Right hindlimb (tissue), 1 donor: Measurements from ENCODE around the gene SLC12A7.

Source experiments
- DNase-seq: peaks from one replicate; pipeline ENCODE4 v3.0.0-alpha.2; 2018

SLC12A7 gene

DNA sequence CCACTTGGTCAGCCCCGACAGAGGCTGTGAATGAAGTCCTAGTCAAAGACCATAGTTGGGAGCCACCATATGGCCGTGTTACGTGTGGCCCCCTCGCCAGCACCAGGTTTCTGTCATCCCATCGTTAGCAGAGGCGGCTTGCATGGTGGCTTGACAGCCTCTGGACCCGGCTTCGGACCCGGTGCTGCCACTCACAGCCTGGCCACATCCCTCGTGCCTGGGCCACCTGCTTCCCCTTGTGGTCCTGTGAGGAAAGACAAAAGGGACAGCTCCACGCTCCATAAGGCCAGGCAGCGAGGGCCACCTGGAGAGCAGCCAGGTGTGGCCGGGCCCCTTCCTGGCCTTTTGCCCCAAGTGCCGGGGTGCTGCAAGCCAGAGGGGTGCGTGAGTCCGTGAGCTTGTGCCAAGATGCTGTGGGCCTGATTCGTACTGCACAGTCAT, 97.1 kb downstream of the SLC12A7 start:
- DNase-seq = no peak

DNA sequence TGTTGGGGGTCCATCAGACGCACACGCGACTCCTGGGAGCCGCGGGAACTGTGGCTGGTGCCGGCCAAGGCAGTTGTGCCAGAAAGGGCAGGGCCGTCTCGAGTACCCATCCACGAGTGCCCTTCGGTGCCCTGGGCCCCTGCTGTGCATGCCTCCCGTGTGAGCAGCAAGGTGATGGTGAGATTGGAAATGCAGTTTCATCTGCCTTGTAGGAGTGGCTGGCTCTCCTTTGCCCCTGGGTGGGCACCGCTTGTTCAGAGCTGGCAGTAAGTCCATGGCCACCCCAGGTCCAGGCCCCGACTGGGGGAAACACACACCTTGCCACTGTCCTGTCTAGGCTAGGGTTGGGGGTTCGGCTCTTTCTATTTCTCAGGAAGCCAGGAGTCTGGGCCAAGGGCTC, 97.5 kb downstream of the SLC12A7 start:
- DNase-seq = no peak

DNA sequence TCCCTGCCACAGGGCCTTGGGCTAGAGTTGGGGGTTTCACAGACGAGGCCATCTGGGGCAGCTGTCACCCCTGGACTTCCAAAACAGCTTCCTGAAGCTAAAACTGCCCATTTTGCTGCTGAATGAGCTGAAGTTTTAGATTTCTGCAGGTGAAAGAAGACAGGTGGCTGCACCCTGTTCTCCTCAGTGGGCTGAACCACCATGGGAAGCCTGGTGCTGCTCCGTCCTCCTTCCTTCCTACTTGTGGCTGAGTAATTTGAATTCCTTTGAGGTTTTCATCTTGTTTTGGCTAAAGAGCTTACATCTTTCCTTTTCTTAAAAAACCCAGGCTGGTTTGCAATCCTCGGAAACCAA, 97.9 kb downstream of the SLC12A7 start:
- no peak for DNase-seq

DNA sequence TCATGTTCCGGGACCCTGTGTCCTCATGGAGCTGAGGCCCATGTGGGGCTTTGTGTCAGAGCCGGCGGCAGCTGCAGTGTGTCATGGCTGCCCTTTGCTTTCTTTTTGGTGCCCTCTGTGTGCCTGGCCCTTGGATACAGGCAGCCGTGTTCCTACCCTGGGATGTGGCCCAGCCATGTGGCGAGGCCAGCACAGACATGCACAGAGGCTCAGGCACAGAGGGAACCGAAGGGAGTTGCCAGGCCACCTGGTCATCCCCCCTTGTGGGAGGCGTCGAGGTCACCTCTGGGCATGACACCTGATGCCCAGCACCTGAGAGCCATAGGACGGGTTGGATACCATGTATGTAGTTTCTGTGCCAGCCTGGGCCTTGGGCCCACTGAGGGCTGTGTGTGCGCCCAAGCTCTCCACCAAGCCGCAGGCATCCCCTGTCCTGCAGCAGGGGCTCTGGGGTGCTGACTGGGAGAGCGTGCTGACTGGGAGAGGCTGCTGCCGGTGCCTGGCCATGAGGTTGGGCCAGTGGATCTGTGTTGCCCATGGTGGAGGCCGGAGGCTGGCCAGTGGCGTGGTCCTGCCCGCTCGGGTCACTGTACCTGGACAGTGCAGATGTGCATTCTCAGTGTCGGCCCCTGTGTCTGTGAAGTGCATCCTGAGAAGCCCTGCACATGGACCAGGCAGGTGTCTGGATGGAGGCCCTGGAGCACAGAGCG, 98.5 kb downstream of the SLC12A7 start:
- DNase-seq = no peak

DNA sequence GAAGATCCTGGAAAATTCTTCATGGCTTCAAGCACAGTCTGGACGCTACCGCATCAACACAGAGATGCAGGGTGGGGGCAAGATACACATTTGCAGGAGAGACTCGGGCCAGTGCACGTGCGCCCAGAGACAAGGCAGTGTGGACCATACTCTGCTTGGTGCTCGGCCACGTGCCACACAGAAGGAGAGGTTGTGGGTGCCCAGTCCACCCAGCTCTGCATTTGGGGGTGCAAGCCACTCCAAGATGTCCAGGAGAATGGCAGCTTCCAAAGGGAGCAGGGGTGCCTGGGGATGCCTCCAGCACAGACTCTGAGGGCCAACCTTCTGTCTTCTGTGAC, 99.0 kb downstream of the SLC12A7 start:
- no peak for DNase-seq

DNA sequence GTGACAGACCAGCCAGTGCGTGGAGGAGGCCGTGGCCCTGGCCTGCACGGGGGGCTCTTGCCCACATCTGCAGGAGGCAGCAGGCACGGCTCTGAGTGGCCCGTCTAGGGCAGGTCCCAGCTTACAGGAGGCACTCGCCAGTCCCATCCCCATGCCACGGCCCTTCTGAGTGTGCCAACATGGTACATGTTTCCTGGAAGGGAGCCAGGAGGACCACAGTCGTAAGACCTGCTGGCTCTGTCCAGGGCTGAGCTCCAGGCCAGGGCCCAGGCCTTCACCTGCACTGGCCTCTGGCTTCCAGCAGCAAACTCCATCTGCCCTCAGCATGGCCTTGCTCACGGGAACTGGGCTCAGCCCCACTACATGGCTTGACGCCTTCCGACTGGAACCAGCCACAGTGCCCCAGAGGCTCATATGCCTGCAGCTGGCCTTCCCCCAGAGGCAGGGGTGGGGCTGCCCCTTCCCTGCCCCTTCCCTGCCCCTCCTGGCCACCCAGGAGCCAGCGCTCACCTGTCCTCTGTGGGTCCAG, 99.5 kb downstream of the SLC12A7 start:
- no peak for DNase-seq

DNA sequence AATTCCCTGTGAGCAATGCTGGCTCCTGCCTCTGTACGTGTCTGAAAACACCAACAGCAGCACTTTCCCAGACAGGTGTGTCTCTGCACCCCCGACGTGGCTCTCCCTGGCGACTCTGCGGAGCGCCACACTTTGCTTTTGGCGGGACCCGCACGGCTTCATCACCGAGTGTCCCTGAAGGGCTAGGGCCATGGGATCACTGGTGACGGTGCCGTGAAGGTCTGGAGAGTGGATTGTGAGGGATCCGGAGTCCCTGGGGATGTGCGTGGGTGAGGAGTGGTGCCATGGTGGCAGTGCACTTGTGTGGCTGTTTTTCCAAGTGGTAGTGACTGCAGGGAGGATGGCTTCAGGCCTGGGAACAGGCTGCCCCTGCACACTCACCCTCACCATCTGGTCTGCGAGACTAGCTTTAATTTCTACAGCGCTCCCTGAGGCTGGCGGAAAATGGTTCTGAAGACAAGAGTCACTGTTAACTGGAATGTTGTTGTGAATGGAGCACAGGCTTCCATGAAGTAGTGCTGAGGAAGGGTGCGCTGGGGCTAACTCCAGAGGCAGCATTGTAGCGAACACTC, 100.0 kb downstream of the SLC12A7 start:
- DNase-seq = no peak

DNA sequence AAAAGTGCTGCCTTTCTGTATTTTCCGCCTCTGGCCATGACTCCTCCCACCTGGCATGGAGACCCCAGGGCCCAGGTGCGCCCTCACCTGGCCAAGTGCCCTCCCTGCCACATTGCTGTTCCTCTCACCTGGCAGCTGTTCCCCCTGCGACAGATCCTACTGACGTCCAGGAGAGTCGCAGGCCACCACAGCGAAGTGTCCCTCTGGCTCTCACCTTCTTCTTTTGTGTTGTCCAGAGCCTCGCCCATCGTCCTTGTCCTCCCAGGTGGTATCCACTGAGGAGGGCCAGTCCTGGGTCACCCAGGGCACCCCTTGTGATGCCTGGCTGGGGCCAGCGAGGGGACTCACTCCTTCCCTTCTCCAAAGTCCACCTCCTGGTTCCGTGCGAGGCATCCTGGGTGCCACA, 100.6 kb downstream of the SLC12A7 start:
- DNase-seq = no peak

DNA sequence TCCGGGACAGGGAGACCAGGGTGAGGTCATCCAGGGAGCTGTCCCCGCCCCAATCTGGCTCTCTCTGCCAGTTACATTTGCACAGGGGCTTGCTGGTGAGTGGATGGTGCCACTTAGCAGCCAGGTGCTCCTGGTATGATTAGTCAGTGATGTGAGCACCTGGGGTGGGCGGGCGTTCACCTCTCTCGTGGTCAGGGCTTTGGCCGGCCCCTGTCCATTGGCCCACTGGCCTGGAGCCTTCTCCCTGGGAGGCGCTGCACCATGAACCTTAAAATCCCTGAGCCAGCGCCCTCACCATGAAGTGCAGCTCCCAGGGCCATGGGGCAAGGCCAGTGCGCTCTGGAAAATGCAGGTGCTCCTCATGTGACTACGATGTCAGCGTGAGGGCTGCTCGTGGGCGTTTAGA, 101.2 kb downstream of the SLC12A7 start:
- no peak for DNase-seq

DNA sequence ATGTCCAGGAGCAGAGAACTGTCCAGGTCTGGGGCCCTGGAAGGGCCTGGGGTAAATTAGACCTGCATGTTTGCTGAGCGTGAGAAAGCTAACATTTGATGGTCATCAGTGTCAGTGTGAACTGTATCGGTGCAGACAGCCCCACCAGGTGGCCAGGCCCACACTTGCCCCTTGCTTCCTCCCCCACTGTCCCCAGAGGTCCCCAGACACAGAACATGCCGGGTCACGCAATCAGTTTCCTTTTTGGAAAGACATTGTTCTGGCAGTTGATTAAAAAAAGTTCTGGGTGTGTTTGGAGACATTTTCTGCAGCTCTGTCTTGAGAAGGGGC, 101.7 kb downstream of the SLC12A7 start:
- no peak for DNase-seq

DNA sequence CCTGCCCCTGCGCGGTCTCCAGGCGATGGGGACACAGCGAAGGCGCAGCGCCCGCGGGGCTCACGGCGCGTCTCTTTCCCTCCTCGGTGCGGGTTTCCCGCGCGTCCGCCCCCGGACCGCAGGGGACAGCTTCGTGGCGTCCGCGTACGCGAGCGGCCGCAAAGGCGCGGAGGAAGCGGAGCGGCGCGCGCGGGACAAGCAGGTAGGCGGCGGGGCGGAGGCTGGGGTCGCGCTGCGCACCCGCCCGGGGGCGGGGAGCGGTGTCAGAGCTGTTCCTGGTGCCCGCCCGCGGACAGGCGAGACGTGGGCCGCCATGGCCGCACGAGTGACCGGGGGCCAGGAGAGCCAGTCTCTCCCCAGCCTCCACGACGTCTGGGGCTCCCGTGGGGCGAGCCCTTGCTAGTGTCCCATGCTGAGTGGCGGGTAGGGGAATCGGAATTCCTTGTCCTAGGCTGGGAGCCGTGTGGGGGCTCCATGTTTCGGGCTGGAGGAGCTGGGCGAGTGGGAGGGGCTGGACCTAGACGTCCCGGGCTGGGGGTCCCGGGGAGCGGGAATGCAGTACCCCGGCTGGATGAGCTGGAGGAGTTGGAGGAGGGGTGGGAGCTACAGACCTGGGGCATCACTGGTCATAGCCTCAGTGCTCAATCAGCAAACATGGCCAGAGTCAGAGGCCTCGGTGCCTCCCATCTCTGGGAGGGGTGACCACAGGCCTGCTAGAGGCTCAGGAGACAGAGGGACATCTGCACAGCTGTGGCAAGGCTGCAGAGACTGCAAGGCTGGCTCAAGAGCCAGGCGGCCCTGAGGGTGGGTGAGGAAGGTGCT, 102.3 kb downstream of the SLC12A7 start:
- peak; percentile 24 for DNase-seq

DNA sequence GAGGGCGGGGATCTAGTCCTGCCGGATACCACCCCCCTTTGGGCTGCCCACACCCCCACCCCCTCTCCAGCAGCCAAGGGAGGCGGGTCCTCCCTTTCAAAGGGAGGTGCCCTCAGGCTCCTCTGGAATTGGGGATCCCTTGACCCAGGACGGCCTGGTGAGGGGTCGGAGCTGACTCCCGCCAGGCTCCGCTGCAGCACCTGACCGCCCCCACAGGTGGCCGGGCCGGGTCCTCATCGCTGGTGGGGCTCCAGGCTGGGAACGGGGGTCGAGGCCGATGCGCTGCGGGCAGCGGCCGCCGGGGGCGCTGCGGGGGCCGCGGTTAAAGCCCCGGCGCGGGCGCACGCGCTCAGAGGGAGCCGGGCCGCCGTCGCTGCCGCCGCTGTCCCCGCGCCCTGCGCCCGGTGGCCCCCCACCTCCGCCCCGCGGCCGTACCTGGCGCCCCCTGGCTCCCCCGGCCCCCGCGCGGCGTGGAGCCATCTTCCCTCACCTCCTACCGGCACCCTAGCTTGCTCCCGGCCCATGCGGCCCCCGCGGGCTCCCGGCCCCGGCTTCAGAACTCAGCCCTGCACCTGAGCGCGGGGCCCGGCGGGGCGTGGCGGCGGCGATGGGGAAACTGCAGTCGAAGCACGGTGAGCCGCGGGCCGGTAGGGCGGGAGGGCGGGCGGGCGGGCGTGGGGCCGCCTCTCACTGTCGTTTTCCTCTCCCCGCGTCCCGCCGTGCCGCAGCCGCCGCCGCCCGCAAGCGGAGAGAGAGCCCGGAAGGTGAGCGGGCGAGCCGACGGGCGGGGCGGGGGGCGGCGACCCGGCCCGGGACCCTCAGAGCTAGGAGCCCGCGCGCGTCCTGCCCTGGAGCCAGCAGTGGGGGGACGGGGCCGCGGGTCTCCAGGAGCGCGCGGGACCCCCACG, 103.2 kb downstream of the SLC12A7 start, which contains the start of gene NKD2:
Gene NKD2, plus strand, starts transcription at position 352 of the 908 bp plus-strand sequence. Its CDS starts 256 bp downstream, at position 608.
- peak; percentile 46 for DNase-seq

DNA sequence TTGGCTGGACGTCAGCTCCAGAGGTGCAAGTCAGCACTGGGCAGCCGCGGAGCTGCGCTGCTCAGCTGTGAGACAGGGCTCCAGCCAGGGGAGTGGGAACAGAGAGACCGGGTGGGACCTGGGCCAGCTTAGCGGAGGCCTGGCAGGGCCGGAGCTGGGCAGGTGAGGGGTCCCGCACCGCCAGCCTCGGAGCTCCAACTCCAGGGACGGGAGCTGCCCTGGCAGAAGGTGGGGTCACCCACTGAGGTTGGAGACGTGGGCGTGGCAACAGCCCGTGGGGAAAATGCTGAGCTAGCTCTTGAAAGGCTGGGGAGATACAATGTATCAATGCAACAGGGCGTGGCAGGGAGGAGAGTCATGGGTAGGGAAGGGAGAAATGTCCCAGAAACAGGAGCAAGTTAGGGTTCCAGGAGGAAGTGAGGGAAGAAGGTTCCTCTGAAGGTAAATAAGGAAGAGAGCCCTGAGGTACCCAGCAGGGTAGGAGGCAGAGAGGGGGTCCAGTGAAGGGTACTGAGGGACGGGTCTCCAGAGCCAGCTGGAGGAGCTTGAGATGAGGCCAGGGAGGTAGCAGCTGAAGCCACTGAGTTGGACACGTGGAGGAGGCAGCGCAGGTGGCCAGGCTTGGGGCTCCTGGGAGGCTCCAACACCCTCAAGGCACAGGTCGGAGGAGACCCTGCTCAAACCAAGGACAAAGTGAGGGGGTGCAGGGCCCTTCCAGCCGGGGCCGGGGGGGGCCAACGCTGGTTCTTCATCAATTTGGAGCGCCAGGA, 104.0 kb downstream of the SLC12A7 start:
- DNase-seq = peak; percentile 16

DNA sequence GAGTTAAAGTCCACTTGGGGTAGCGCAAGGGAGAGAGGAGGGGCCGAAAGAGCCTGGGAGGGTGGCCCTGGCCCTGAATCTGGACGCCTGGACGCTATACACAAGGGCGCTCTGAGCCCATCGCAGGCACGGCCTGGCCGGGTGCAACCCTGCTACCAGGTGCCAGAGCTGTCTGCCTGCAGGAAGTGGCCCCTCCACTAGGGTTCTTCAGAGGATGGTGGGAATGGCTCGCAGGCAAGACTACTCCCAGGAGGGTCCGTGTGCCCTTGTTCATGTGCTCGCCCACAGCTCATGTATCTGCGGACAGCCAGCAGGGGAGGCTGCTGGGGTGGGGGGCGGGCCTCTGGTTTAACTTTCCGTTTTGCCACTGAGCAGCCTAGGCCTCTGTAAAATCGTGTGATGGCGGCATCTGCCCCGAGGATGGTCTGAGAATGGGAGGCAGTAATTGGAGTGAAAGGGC, 104.6 kb downstream of the SLC12A7 start:
- DNase-seq = peak; percentile 15

DNA sequence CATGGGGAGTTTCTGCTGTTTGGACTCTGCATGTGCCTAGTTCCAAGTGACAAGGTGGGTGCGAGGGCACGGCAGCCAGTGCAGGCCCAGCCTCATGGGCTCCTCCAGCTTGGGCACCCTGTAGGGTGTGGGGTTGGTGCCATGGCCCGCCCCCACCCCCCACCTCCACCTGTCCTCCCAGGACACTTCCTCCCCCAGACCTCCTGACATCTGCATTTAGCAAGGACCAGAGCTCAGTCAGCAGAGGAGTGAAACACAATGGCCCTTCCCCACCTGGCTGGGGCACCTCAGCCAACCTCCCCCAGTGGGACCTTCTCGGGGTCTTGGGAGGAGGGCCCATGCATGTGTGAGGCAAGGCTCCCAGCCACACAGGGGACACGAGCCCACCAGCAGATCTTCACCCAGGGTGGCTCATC, 105.2 kb downstream of the SLC12A7 start:
- peak; percentile 15 for DNase-seq

DNA sequence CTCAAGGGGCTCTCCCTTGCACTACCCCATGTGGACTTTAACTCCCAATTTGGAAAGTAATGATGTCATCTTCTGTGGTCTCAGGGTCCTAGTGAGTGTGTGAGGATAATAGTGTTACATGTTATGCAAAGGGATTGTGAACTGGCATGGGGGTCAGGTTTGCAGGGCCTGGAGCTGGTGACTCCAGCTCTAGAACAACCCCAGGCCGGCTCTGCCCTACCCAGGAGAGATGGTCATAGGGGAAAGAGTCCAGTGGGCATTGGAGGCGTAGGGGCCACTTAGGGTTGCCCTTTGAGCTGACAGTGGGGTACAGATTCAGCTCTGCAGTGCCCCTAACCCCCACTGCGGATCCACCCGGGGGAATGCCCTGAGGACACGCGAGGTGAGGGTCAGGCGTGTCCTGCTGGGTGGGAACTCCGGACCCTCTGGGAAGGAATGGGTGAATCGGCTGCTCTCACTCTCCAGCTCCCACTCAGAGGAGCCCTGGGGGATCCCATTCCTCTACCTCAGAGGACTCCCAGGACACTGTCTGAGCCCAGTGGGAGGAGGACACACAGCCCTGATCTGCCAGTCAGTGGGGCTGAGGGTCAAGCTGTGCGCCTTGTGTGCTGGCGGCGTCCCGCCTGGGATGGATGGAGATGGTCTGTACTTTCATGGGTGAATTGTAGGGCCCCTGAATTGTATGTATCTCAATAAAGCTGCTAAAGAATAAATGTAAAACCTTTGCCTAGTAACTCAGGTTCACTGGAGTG, 105.8 kb downstream of the SLC12A7 start:
- peak; percentile 12 for DNase-seq

DNA sequence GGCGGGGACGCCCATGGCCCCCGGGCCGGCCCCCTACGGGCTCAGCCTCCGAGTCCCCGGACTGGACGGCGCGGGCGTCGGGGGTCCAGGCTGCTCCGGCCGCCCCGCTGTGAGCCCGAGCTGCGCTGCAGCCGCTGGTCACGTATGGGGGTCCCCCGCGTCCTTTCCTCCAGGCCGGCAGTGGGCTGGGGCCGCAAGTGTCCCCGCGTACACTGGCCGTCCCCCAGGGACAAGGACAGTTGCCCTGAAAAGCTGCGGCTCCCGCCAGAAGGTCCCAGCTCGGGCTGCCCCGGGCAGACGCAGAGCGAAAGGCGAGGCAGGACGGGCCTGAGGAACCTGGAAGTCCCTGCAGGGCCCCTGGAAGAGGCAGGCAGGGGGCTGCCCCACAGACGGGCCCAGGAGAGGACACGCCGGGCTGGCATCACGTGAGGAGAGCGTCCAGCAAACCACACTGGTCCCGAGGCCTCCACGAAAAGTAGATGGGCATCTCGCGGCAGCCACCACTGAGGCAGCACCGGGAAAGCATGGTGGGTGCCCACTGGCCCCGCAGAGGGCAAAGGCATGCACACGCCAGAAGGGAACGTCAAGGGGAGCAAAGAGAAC, 106.5 kb downstream of the SLC12A7 start:
- DNase-seq = no peak

DNA sequence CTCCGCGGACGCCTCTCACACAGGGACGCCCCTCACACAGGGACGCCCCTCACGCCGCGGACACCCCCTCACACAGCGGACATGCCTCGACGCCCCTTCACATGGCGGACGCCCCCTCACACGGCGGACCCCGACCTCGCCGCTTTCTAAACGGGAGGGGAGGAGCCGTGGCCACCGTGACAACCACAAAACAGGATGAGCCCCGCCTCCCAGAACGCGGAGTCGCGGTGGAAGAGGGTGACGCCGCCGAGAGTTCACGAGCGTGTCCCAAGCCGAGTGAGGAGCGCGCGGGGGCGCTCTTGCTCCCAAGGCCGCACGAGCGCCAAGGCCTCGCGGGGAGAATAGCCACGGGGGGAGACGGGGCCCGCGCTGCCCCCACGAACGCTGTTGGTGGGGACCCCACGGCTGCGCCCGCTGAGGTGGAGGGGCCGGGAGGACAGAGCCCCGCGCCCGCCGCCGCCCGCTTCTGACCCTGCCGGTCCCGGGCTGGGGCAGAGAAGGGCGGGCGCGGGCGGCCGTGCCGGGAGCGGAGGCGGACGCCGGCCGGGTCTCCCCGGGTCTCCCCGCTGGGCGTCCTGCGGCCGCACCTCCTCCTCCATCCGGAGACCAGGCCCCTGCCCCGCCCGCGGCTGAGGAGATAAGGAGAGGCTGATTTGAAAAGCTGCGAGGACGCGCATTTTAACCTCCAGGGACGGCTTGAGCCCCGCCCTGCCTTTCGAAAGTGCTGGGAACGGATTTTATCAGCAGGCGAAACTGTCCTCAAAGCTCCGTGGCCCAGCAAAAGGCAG, 107.2 kb downstream of the SLC12A7 start:
- DNase-seq = peak; percentile 61

DNA sequence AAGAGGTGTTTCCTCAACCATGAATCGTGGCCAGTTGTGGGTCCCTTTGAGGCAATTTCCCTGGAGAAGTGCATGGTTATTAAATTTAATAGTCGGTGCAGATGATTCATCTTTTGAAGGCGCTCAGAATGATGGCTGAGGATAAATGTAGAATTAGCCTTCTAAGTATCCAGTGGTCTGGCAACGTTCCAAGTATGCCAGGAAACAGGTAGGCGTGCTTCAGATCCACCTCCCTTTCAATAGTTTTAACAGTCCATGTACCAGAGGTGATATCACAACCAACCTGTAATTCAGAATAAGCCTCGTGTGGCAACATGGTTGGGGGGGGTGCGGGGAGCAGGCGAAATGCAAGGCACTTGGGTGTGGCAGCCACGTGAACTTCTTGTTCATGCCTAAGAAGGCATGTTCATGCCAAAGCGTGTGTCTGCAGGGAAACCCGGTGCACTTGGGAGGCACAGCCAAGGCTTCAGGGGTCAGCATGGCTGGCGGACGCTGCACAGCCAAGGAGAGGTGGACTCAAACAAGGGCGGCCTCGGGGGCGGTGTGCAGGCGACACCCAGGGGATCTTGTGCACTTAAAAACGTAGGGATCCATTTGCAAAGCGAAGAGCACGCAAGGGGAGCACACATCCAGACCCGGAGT, 108.4 kb downstream of the SLC12A7 start:
- DNase-seq = peak; percentile 27
